ENCODE data around the gene GSTO1. TPM values are rescaled to one million over a fixed set of nuclear protein-coding genes. Genes with fewer than 3 reads are reported as not detected.
"Not testable (repeated sequence)": the region's sequence is repeated elsewhere in the genome, so short reads cannot be mapped to it uniquely, and the experiment has no call there.

The GSTO1 gene
- total and polyA plus RNA-seq, 12 donors = 108 to 262 (median 165) TPM

GRCh38 chr10:104242545-104242944 lies 12.1 kb upstream of the GSTO1 start:
- H3K4me3 ChIP-seq = no peak overlapping the region
- no peak overlapping the region for H3K27ac ChIP-seq
- intact Hi-C loops (cut with DNase I) = no loop called here
- no peak for TF ChIP-seq CTCF (IDR thresholded peaks at IDR 0.05)
- no peak for TF ChIP-seq POLR2A (IDR thresholded peaks at IDR 0.05)
- no peaks in the 10 kb centered on the region for H3K27me3 ChIP-seq
- no peaks in the 10 kb centered on the region for H3K4me1 ChIP-seq (replicated peaks in 1 of 2)
- DNase-seq = no peak
- H3K9me3 ChIP-seq (replicated peaks in 1 of 3) = no peaks in the 10 kb centered on the region
- no peaks in the 10 kb centered on the region for H3K36me3 ChIP-seq (replicated peaks in 1 of 2)

GRCh38 chr10:104243009-104243408 lies 11.7 kb upstream of the GSTO1 start:
- DNase-seq = peak in 1 of 7 donors; percentile 21
- H3K36me3 ChIP-seq (replicated peaks in 1 of 2); H3K27ac ChIP-seq; intact Hi-C loops (cut with DNase I); H3K4me3 ChIP-seq; H3K27me3 ChIP-seq; H3K9me3 ChIP-seq (replicated peaks in 1 of 3); H3K4me1 ChIP-seq (replicated peaks in 1 of 2): not testable (repeated sequence)
- 65 to 78% (median 75%) methylated on average over 3 of the region's 3 CpGs for WGBS, 4 donors

- Histone ChIP-seq H3K4me3 (no peak overlapping the region), H3K27me3 (no peaks in the 10 kb centered on the region), H3K36me3 (replicated peaks in 1 of 2) (no peaks in the 10 kb centered on the region), H3K27ac (no peak overlapping the region), H3K4me1 (replicated peaks in 1 of 2) (no peaks in the 10 kb centered on the region), H3K9me3 (replicated peaks in 1 of 3) (no peaks in the 10 kb centered on the region)
- no peak for DNase-seq
- intact Hi-C loops (cut with DNase I) = no loop called here
- 38 to 51% (median 46%) methylated on average over 5 of the region's 5 CpGs for WGBS, 4 donors
- TF ChIP-seq CTCF (IDR thresholded peaks at IDR 0.05) (no peak), POLR2A (IDR thresholded peaks at IDR 0.05) (no peak)
Measured at GRCh38 chr10:104243512-104243911, 11.2 kb upstream of the GSTO1 start.

- TF ChIP-seq POLR2A (IDR thresholded peaks at IDR 0.05) = no peak
- no peak for TF ChIP-seq CTCF (IDR thresholded peaks at IDR 0.05)
- DNase-seq = no peak
- no peaks in the 10 kb centered on the region for H3K9me3 ChIP-seq (replicated peaks in 1 of 3)
- H3K4me1 ChIP-seq (replicated peaks in 1 of 2) = no peaks in the 10 kb centered on the region
- H3K36me3 ChIP-seq (replicated peaks in 1 of 2) = no peaks in the 10 kb centered on the region
- H3K4me3 ChIP-seq = no peak overlapping the region
- WGBS, 4 donors = 92 to 96% (median 94%) methylated on average over 6 to 34 of the region's 34 CpGs
- intact Hi-C loops (cut with DNase I) = no loop called here
- H3K27ac ChIP-seq = no peak overlapping the region
- H3K27me3 ChIP-seq = no peaks in the 10 kb centered on the region
Measured at GRCh38 chr10:104245066-104245632, 9.5 kb upstream of the GSTO1 start.

- Histone ChIP-seq H3K27me3 (no peaks in the 10 kb centered on the region), H3K4me3 (no peak overlapping the region), H3K4me1 (replicated peaks in 1 of 2) (no peaks in the 10 kb centered on the region), H3K36me3 (replicated peaks in 1 of 2) (no peaks in the 10 kb centered on the region), H3K9me3 (replicated peaks in 1 of 3) (no peaks in the 10 kb centered on the region), H3K27ac (no peak overlapping the region)
- TF ChIP-seq POLR2A (IDR thresholded peaks at IDR 0.05) (no peak), CTCF (IDR thresholded peaks at IDR 0.05) (no peak)
- intact Hi-C loops (cut with DNase I) = no loop called here
- WGBS, 4 donors = 32 to 53% (median 38%) methylated on average over 2 of the region's 2 CpGs
- DNase-seq = peak in 1 of 7 donors; percentile 28
Measured at GRCh38 chr10:104246976-104247375, 7.7 kb upstream of the GSTO1 start.

All from adrenal gland (tissue), 12 donors.